ENCODE measurements around the gene HECTD4.

DNA sequence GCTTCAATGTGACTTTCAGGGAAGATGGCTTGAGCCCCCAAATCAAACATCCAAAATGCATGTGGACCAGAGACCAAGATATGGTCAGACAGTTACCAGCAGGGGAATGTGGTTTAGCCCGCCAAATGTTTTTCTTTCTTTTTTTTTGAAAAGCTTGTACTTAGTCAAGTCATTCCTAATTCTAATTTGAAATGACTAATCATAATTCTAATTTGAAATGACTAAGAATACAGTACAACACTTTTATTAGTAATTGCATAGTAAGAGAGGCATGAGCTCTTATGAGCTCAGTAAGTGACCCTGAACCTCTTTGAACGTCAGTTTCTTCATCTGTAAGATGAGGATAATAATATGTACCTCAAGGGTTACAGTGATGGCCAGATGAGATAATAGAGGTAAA lies 72.4 kb downstream of the HECTD4 start:
- no peak for TF ChIP-seq YY1 (IDR thresholded peaks at IDR 0.05; ENCODE audit: insufficient read depth, insufficient read length)
- TF ChIP-seq SUZ12 (IDR thresholded peaks at IDR 0.05; ENCODE audit: extremely low read depth, insufficient read depth, insufficient read length): no peak
- no peak for TF ChIP-seq ZNF274 (IDR thresholded peaks at IDR 0.05; ENCODE audit: low read depth, low read length)

Measured in NT2/D1 (cell line).